T47D (cell line): Measurements from ENCODE around the gene APOBR.
"Not testable (repeated sequence)": the region's sequence is repeated elsewhere in the genome, so short reads cannot be mapped to it uniquely, and the experiment has no call there.

Experiments used
- DNase-seq, 2 experiments: peaks; one replicate each; pipeline versions ENCODE4 v3.0.0 to v3.0.0-alpha.2; 2011 to 2012; ENCODE audit warnings: low read depth in 1 of 2, low spot score in 1 of 2
- JUND ChIP-seq: IDR thresholded peaks from 2 replicates; pipeline ENCODE4 v1.6.1; 2012; ENCODE audit warnings: low read depth
- in situ Hi-C: cut with HindIII; loops from 2 replicates; pipeline ENCODE4 v1.10.0; 2016; ENCODE audit warnings: low sequenced_read_pairs, low pct_unique_long_range_greater_than_20kb

The APOBR gene

DNA sequence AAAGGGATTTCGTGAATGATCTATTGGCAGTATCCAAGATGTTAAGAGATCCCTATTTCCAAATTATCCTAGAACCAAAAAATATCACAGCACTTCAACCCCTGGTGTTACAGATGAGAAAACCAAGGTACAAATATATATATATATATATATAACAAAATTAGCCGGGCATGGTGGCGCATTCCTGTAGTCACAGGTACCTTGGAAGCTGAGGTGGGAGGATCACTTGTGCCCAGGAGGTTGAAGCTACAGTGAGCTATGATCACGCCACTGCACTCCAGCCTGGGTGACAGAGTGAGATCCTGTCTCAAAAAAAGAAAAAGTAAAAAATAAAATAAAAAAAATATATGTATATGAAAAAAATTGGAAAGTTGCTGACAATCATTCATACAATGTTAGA is 1.9 kb upstream of the APOBR start:
- no peak for DNase-seq
- in situ Hi-C loops = no loop called here
- no peak for TF ChIP-seq JUND

DNA sequence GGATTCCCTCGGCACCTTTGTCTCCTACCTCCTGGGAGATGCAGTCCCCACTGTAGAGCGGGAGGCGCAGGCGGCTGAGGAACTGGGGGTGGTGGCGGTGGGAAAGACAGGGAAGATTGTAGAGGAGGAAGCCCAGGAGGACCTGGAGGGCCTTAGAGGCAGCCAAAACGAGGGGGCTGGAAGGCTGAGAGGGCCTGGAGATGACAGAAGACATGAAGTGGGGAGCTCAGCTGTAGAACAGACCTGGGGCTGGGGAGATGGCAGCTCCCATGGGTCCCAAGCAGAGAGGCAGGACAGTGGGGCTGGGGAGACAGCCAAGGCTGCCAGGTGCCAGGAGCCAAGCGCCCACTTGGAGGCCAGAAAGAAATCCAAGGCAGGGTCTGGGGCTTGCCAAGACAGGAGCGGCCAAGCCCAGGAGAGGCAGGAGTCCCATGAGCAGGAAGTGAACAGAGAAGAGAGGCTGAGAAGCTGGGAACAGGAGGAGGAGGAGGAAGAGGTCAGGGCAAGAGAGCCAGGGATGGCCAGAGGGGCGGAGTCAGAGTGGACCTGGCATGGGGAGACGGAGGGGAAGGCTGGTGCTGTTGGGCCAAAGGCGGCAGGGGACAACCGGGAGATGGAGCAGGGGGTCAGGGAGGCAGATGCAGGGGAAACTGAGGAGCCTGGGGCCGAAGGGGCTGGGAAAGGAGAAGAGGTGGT is 803 bp downstream of the APOBR start:
- in situ Hi-C loops = no loop called here
- DNase-seq = no peak
- TF ChIP-seq JUND = no peak

DNA sequence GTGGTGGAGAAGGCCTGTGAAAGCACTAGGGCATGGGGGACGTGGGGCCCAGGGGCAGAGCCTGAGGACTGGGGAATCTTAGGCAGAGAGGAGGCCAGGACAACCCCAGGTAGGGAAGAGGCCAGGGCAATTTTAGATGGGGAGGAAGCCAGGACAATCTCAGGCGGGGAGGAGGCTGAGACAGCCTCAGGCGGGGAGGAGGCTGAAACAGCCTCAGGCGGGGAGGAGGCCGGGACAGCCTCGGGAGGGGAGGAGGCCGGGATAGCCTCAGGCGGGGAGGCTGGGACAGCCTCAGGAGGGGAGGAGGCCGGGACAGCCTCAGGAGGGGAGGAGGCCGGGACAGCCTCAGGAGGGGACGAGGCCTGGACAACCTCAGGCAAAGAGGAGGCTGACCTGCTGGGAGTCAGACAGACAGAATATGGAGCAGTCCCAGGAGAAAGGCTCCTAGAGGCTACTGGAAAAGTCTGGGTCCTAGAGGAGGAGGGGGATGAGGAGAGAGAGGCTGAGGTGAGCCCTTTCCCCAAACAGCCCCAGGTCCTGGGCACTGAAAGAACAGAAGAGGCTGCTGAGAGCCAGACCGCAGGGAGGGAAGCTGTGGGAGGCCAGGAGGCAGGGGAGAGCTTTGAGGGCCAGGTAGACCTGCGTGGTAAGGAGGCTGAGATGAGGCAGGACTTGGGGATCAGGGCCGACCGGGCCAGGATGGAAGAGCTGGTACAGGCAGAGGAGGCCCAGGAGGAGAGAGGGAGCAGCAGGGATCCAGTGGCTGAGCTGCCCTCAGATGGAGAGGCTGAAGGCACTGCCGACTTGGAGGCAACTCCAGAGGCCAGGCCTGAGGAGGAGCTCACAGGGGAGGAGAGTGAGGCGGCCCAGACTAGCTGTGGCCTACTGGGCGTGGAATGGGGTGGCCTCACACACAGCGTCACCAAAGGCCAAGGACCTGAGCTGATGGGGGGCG is 1.6 kb downstream of the APOBR start:
- DNase-seq = no peak
- in situ Hi-C loops = no loop called here
- no peak for TF ChIP-seq JUND

DNA sequence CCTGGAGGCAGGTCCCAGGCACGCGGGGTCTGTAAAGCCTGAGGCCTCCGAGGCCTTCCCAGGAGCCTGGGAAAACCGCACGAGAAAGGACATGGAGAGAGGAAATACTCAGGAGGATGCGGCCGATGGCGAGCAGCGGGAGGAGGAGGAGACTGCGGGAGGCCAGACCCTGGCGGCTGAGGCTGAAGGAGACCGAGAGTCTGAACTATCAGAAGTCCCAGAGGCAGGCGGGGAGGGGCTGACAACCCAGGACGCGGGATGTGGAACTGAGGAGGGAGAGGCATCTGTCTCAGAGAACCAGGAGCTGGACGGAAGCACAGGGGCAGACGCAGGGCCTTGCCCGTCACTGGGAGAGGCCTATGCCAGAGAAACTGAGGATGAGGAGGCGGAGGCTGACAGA is 2.4 kb downstream of the APOBR start:
- no peak for DNase-seq
- no peak for TF ChIP-seq JUND
- in situ Hi-C loops = no loop called here

DNA sequence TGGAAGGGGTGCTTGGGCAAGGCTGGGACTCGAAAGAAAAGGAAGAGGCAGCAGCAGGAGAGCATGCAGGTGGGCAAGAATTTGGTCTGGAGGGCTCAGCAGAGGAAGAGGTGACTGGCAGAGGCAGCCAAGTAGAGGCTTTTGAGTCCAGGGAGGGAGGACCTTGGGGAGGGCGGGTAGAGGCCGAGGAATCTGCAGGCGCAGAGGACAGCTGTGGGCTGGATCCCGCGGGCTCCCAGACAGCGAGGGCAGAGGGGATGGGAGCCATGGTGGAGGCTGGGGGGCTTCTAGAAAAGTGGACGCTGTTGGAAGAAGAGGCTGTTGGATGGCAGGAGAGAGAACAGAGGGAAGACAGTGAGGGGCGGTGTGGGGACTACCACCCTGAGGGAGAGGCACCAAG is 2.9 kb downstream of the APOBR start:
- DNase-seq = no peak
- no peak for TF ChIP-seq JUND
- in situ Hi-C loops = no loop called here

DNA sequence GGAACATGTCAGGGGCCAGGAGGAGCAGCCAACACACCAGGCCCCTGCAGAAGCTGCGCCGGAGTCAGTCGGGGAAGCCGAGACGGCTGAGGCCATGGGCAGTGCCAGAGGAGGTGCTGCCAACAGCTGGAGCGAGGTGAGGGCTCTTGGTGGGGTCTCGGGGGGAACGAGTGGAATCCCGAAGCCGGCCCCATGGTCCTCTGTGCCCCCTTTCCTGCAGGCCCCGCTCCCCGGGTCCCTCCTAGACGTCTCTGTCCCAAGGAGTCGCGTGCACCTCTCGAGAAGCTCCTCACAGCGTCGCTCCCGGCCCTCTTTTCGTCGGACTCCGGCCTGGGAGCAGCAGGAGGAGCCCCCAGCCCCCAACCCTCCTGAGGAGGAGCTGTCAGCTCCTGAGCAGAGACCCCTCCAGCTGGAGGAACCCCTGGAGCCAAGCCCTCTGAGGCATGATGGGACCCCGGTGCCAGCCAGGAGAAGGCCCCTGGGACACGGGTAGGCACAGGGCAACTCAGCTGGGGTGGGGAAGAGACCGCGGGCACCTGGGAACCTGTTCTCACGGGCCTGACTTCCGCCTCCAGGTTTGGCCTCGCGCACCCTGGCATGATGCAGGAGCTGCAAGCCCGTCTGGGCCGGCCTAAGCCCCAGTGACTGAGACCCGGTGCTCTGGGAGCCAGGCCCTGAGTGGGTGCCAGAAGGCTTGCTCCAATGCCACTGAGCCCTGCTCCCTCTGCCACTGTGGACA is 3.6 kb downstream of the APOBR start:
- in situ Hi-C loops = no loop called here
- no peak for DNase-seq
- no peak for TF ChIP-seq JUND

DNA sequence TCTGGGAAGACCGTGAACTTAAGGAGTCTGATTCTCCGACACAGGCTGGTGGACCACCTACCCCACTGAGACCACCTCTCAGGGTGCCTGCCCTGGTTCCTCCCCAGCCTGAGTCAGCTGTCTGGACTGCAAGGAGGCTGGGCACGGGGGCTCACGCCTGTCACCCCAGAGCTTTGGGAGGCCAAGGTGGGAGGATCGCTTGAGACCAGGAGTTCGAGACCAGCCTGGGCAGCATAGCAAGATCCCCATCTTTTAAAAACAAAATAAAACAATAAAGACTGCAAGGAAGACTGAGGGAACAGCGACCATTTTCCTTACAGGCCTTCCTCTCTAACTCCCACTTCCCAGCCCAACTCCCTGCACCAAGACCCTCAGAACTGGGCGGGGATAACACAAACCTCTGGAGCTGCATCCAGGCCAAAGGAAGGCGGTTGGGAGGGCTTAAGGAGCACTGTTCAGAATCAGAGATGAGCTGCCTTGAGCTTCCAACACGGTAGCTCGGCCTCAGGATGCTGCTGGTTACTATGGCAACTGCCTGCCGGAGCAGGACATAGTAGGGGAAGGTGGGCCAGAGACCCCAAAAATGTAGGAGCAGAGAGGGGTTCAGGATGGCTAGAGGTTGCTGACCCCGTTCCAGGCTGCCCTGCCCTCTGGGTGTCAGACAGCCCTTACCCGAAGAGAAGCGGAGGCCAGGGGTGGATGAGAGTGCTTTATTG is 4.4 kb downstream of the APOBR start:
- DNase-seq = no peak
- TF ChIP-seq JUND = no peak
- in situ Hi-C loops = no loop called here

DNA sequence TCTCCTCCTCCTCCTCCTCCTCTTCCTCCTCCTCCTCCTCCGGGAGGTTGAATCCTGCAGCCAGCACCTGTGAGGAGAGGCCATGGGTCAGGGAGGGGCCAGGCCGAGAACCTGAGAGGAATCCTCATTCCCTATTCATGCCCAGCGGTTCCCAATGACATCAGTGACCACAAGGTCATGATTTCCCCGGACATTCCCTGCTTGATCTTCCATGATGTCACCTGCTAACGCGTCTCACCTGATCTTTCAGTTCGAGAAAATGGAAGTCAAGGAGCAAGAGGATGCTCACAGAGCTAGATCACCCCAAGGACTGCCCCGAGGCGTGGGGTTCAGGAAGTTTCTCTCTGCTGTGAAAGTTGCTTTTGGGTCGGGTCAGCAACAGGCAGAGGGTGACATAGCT is 5.4 kb downstream of the APOBR start:
- in situ Hi-C loops = no loop called here
- TF ChIP-seq JUND = no peak
- DNase-seq = no peak

DNA sequence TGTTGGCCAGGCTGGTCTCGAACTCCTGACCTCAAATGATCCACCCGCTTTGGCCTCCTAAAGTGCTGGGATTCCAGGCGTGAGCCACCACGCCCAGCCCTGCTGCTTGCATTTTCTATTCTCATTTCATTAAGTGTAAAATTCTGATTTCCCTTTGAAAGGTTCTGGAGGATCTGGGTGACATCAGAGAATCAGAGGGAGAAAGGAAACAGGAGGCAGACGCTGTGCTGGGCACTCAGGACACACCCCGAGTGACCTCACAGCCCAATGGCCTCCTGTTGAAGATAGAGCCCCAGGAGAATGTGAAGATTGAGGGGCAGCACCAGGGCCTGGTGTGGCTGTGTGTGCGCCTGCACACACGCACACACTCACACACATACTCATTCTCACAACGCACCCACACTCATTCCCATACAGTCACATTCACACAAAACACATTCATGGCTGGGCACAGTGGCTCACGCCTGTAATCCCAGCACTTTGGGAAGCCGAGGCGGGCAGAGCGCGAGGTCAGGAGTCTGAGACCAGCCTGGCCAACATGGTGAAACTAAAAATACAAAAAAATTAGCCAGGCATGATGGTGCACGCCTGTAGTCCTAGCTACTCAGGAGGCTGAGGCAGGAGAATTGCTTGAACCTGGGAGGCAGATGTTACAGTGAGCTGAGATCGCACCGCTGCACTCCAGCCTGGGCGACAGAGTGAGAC is 6.2 kb downstream of the APOBR start:
- in situ Hi-C loops, DNase-seq: not testable (repeated sequence)

DNA sequence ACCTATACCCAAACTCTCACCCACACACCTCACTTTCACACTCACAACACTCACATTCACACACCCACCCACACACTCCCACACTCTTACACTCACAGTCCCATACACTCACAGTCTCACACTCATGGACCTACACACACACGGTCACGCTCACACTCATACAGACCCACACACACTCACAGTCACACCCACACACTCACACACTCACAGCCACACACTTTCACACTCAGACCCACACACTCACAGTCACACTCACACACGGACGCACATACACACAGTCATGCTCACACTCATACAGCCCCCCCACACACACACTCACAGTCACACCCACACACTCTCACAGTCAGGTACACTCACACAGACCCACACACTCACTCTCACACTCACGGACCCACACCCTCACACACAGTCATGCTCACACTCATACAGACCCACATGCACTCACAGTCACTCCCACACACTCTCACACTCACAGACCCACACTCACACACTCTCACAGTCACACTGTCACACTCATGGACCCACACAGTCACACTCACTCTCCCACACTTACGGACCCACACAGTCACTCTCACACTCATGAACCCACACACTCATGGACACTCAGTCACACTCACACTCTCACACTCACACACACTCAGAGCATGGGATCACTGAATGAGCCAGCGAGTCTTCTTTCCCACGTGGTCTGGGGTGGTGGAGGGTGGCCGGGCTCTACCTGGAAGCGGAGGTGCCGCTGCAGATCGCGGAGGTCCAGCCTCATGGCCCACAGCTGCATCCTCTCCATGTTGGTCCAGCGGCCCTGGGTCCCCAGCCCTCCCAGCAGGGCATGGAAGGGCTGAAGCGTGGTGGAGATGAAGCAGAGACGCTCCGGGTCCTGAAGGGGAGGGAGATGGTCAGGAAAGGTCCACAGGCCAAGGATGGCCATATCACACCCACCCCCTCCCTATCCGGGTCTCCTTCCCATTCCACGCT is 7.1 kb downstream of the APOBR start:
- TF ChIP-seq JUND = no peak
- in situ Hi-C loops = no loop called here
- DNase-seq = no peak

DNA sequence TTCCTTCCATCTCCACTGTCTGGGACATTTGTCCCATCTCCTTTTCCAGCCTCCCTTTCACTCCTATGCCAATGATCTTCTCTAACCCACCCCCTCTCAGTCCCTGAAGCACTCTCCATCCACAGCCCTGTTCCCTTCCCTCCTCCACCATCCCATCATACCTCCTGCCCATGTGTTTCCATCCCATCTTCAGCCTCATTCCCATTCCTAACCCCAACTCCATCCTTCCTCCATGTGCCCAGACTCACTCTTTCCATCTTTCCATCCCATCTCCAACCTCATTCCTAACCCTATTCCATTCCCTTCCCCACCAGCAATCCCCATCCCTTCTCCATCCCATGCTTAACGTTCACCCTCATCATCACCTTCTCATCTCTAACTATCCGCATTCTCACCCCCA is 7.8 kb downstream of the APOBR start:
- no peak for TF ChIP-seq JUND
- in situ Hi-C loops = no loop called here
- DNase-seq = no peak
